GM23248 (cell line): ENCODE data around the gene MYO1H.

Experiments
- EZH2 ChIP-seq: fragments of 200-600 bp; sonication (generic); IDR thresholded peaks from 2 replicates; pipeline ENCODE4 v1.6.1; 2018; ENCODE audit warnings: antibody characterized with exemption, mild to moderate bottlenecking; ENCODE audit not compliant: insufficient read depth, poor library complexity, severe bottlenecking
- EZH2phosphoT487 ChIP-seq: fragments of 200-600 bp; sonication (generic); IDR thresholded peaks from 2 replicates; pipeline ENCODE4 v1.6.1; 2018; ENCODE audit warnings: antibody characterized with exemption, moderate library complexity, mild to moderate bottlenecking, low read depth; ENCODE audit not compliant: insufficient read depth

GRCh38 chr12:109343677-109344076, 4.0 kb upstream of the MYO1H start:
- TF ChIP-seq EZH2 (no peak), EZH2phosphoT487 (no peak)
